ENCODE results near the gene KDM8.

DNA sequence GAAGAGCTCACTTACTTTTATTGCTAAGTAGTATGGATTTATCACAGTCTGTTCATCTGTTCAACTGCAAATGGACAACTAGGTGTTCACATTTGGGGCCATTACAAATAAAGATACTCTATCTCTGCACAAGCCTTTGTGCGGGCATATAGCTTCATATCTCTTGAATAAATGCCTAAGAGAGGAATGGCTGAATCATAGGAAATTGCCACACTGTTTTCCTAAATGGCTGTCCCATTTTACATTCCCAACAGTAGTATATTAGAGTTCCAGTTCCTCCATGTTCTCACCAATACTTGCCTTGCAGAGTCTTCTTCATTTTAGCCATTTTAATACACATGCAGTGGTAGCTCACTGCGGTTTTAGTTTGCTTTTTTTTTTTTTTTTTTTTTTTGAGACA is 44.7 kb downstream of the KDM8 start:
- no peak for TF ChIP-seq POLR2A (IDR thresholded peaks at IDR 0.05)
- TF ChIP-seq, protein P1, sequence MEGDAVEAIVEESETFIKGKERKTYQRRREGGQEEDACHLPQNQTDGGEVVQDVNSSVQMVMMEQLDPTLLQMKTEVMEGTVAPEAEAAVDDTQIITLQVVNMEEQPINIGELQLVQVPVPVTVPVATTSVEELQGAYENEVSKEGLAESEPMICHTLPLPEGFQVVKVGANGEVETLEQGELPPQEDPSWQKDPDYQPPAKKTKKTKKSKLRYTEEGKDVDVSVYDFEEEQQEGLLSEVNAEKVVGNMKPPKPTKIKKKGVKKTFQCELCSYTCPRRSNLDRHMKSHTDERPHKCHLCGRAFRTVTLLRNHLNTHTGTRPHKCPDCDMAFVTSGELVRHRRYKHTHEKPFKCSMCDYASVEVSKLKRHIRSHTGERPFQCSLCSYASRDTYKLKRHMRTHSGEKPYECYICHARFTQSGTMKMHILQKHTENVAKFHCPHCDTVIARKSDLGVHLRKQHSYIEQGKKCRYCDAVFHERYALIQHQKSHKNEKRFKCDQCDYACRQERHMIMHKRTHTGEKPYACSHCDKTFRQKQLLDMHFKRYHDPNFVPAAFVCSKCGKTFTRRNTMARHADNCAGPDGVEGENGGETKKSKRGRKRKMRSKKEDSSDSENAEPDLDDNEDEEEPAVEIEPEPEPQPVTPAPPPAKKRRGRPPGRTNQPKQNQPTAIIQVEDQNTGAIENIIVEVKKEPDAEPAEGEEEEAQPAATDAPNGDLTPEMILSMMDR (IDR thresholded peaks at IDR 0.05), result no peak
